ENCODE measurements around the gene SMIM5. TPM values are rescaled to one million over a fixed set of nuclear protein-coding genes. Genes with fewer than 3 reads are reported as not detected.

SMIM5 gene
- total and polyA plus RNA-seq, 9 of the 15 experiments (the other 6 are each of a cell fraction or from before 2014, with no cell fraction given): 0.08 TPM; not detected in 8

GRCh38 chr17:75588596-75589011 lies 44.6 kb upstream of the SMIM5 start (continued):
- TF ChIP-seq MGA (IDR thresholded peaks at IDR 0.05) (peak; percentile 23; the same call in 1 of the 2 replicates), COPS2 (conservative IDR thresholded peaks at IDR 0.05) (no peak), HDAC1 (IDR thresholded peaks at IDR 0.05) (no peak), E2F6 (IDR thresholded peaks at IDR 0.05; ENCODE audit: borderline replicate concordance in 1 of 2, extremely low read depth in 1 of 2, insufficient read depth in 1 of 2, insufficient read length in 1 of 2, low read depth in 1 of 2, low read length in 1 of 2, poor library complexity in 1 of 2, severe bottlenecking in 1 of 2) (peak in 1 of 2 experiments; percentile 33), C11orf30 (IDR thresholded peaks at IDR 0.05; ENCODE audit: low read depth) (no peak)
